GM12872 (cell line): ENCODE results near the gene NOD2.
A peak's percentile ranks its signal among the peaks of the same experiment; 100 is the strongest.

Experiments
- TF ChIP-seq, protein P1 (sequence below): IDR thresholded peaks from 3 replicates; pipeline ENCODE4 v1.5.1; 2011; ENCODE audit warnings: low read depth, mild to moderate bottlenecking, low read length, moderate library complexity; ENCODE audit not compliant: insufficient read depth

Gene NOD2

GRCh38 chr16:50742576-50743200, 49.3 kb downstream of the NOD2 start:
- TF ChIP-seq, protein P1, sequence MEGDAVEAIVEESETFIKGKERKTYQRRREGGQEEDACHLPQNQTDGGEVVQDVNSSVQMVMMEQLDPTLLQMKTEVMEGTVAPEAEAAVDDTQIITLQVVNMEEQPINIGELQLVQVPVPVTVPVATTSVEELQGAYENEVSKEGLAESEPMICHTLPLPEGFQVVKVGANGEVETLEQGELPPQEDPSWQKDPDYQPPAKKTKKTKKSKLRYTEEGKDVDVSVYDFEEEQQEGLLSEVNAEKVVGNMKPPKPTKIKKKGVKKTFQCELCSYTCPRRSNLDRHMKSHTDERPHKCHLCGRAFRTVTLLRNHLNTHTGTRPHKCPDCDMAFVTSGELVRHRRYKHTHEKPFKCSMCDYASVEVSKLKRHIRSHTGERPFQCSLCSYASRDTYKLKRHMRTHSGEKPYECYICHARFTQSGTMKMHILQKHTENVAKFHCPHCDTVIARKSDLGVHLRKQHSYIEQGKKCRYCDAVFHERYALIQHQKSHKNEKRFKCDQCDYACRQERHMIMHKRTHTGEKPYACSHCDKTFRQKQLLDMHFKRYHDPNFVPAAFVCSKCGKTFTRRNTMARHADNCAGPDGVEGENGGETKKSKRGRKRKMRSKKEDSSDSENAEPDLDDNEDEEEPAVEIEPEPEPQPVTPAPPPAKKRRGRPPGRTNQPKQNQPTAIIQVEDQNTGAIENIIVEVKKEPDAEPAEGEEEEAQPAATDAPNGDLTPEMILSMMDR = no peak

- TF ChIP-seq, protein P1 = no peak
Observed at GRCh38 chr16:50743581-50744225, 50.3 kb downstream of the NOD2 start.

GRCh38 chr16:50744881-50745280, 51.5 kb downstream of the NOD2 start:
- TF ChIP-seq, protein P1 = no peak

GRCh38 chr16:50745940-50746339, 52.5 kb downstream of the NOD2 start:
- TF ChIP-seq, protein P1 = no peak

DNA sequence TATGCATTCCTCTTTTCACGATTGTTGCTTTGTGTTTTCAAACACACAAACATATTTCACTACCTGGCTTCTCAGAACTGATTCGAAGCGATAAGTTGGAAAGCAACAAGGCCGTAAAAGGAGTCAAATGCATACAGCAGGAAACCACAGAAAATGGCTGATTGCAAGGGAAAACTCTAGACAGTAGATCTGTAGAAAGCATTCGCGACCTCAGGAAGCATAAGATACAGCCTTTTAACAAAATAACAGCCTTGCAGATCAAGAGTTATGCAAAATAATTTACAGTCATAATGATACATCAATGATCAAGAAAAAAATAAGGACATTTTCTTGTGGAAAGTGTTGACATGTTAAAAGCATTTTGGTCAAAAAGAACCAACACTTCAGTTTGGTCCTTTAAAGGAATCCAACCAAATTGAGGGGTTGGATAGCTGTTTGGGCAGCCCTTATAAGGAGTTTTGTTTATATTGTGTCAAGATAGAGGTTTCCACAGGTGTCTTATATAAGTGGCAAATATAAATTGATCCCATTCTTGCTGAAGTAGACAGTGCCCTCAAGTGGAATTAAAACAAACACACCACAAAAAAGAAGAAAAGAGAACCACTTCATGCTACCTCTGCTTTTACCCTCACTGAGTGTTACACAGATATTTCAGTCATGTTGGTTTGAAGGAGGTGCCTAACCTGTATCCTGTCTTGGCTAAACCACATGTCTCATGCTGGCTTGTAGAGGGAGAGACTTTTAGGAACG, 54.0 kb downstream of the NOD2 start:
- TF ChIP-seq, protein P1 = peak; percentile 46; the same call in 1 of the 3 replicates

DNA sequence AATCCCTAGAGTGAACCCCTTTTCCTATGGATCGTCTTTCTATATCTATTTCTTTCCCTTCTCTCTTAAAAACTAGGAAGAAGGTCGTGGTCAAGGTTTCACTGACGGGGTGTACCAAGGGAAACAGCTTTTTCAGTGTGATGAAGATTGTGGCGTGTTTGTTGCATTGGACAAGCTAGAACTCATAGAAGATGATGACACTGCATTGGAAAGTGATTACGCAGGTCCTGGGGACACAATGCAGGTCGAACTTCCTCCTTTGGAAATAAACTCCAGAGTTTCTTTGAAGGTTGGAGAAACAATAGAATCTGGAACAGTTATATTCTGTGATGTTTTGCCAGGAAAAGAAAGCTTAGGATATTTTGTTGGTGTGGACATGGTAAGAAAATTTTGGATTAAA, 58.1 kb downstream of the NOD2 start:
- TF ChIP-seq, protein P1 = no peak

GRCh38 chr16:50752471-50753235, 59.2 kb downstream of the NOD2 start:
- TF ChIP-seq, protein P1 = no peak
